Neural cell (in vitro differentiated cells): ENCODE data around the gene BTBD9. TPM values are rescaled to one million over a fixed set of nuclear protein-coding genes. Genes with fewer than 3 reads are reported as not detected.

Experiments used
- H2AFZ ChIP-seq: fragments of 200-600, 300-800 bp; sonication (generic), shearing (Covaris generic); 2 replicates; pipeline ENCODE4 v1.6.0; 2014; ENCODE audit warnings: low read depth, mild to moderate bottlenecking, antibody characterized with exemption, low read length, moderate library complexity
- H3F3A ChIP-seq: fragments of 200-600 bp; shearing (Covaris generic); 2 replicates; pipeline ENCODE4 v1.6.1; 2016; ENCODE audit warnings: mild to moderate bottlenecking, moderate library complexity, mixed read lengths, antibody characterized with exemption, low read length; ENCODE audit not compliant: insufficient read depth, poor library complexity, severe bottlenecking
- H3K27ac ChIP-seq: fragments of 200-600, 300-800 bp; sonication (generic), shearing (Covaris generic); 2 replicates; pipeline ENCODE4 v1.5.1; 2014; ENCODE audit warnings: mild to moderate bottlenecking, low read length, moderate library complexity
- H3K27me3 ChIP-seq: fragments of 300-800, 200-600 bp; sonication (generic), shearing (Covaris generic); 2 replicates; pipeline ENCODE4 v1.6.0; 2014; ENCODE audit warnings: mild to moderate bottlenecking, low read depth, low read length, moderate library complexity; ENCODE audit not compliant: insufficient read depth
- H3K36me3 ChIP-seq: fragments of 300-800, 200-600 bp; sonication (generic), shearing (Covaris generic); 2 replicates; pipeline ENCODE4 v1.5.1; 2014; ENCODE audit warnings: mild to moderate bottlenecking, antibody characterized with exemption, low read length, moderate library complexity; ENCODE audit not compliant: insufficient read depth
- H3K4me2 ChIP-seq: fragments of 300-800, 200-600 bp; sonication (generic), shearing (Covaris generic); 2 replicates; pipeline ENCODE4 v1.6.0; 2014; ENCODE audit warnings: mild to moderate bottlenecking, low read length
- H3K4me3 ChIP-seq: fragments of 300-800, 200-600 bp; sonication (generic), shearing (Covaris generic); 2 replicates; pipeline ENCODE4 v1.5.1; 2014; ENCODE audit warnings: mild to moderate bottlenecking, low read length, moderate library complexity
- H3K79me2 ChIP-seq: fragments of 200-600 bp; shearing (Covaris generic); replicated peaks from 2 replicates; pipeline ENCODE4 v1.6.0; 2014; ENCODE audit warnings: mild to moderate bottlenecking, low read length, moderate library complexity; ENCODE audit not compliant: insufficient read depth
- H3K9ac ChIP-seq: fragments of 300-800, 200-600 bp; sonication (generic), shearing (Covaris generic); 2 replicates; pipeline ENCODE4 v1.6.1; 2016; ENCODE audit warnings: mild to moderate bottlenecking, low read length, mixed read lengths
- H3K9me2 ChIP-seq: fragments of 200-600 bp; shearing (Covaris generic); 2 replicates; pipeline ENCODE4 v1.6.1; 2016; ENCODE audit warnings: mild to moderate bottlenecking, low read length, mixed read lengths; ENCODE audit not compliant: insufficient read depth
- H3K9me3 ChIP-seq: fragments of 200-600, 300-800 bp; sonication (generic), shearing (Covaris generic); 2 replicates; pipeline ENCODE4 v1.6.1; 2016; ENCODE audit warnings: mild to moderate bottlenecking, mixed run types, low read length, moderate library complexity, mixed read lengths
- H4K20me1 ChIP-seq: fragments of 200-600 bp; shearing (Covaris generic); 2 replicates; pipeline ENCODE4 v1.6.1; 2016; ENCODE audit warnings: mild to moderate bottlenecking, mixed run types; ENCODE audit not compliant: insufficient read depth
- CTCF ChIP-seq: fragments of 450-650 bp; IDR thresholded peaks from 2 replicates; pipeline ENCODE4 v1.5.1; 2014; ENCODE audit warnings: antibody characterized with exemption, mild to moderate bottlenecking, moderate library complexity; ENCODE audit not compliant: poor library complexity, severe bottlenecking
- EP300 ChIP-seq: fragments of 450-650 bp; conservative IDR thresholded peaks from 2 replicates; pipeline ENCODE4 v1.6.1; 2014; ENCODE audit warnings: antibody characterized with exemption, mild to moderate bottlenecking, moderate library complexity; ENCODE audit not compliant: poor library complexity, severe bottlenecking
- EZH2 ChIP-seq: fragments of 200-600, 300-800 bp; shearing (Covaris generic), sonication (generic); IDR thresholded peaks from 2 replicates; pipeline ENCODE4 v1.6.1; 2014; ENCODE audit warnings: antibody characterized with exemption, low read length, borderline replicate concordance, mild to moderate bottlenecking; ENCODE audit not compliant: insufficient read depth, poor library complexity, severe bottlenecking
- MXI1 ChIP-seq: fragments of 450-650 bp; conservative IDR thresholded peaks from 2 replicates; pipeline ENCODE4 v1.6.1; 2014; ENCODE audit warnings: antibody characterized with exemption, mild to moderate bottlenecking; ENCODE audit not compliant: poor library complexity, severe bottlenecking
- POLR2AphosphoS5 ChIP-seq: IDR thresholded peaks from 2 replicates; pipeline ENCODE4 v1.6.1; 2012
- RAD21 ChIP-seq: fragments of 450-650 bp; conservative IDR thresholded peaks from 2 replicates; pipeline ENCODE4 v1.6.1; 2014; ENCODE audit warnings: antibody characterized with exemption, mild to moderate bottlenecking, moderate library complexity
- SMC3 ChIP-seq: fragments of 450-650 bp; conservative IDR thresholded peaks from 2 replicates; pipeline ENCODE4 v1.6.1; 2014; ENCODE audit warnings: antibody characterized with exemption, mild to moderate bottlenecking, moderate library complexity; ENCODE audit not compliant: poor library complexity
- TAF1 ChIP-seq: IDR thresholded peaks from 2 replicates; pipeline ENCODE4 v1.6.1; 2012; ENCODE audit warnings: low read depth
- polyA plus RNA-seq: library from polyadenylated mRNA; depleted of rRNA; stranded (reverse); fragments of >200 nt; gene quantifications from 2 replicates; pipeline ENCODE4 v1.2.3, GENCODE V29; 2014
- TF ChIP-seq, protein P1 (sequence below): IDR thresholded peaks from 2 replicates; pipeline ENCODE4 v1.6.1; 2012; ENCODE audit warnings: borderline replicate concordance

BTBD9 gene
- polyA plus RNA-seq, 1 donor from 2014 or later: 6.2 TPM

DNA sequence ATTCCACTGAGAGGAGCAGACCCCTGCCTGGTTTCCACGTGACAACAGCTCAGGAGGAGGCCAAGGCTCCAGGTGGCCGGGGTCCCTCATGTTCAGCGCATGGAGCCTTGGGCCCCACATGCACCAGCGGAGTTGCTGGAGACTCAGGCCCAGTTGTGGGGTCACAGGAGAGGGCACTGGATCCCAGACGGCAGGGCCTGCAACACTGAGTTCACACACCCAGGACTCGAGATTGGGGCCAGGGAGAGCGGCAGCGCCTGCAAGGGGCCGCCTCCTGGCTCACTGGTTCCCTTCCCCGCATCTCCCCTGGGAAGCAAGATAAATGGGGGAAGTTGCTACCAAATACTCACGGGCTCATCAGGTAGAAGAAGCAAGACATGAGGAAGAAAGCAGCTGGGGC, 472.1 kb downstream of the BTBD9 start:
- H3K4me3 ChIP-seq: no peak overlapping the region
- H3K27me3 ChIP-seq: no peaks in the 10 kb centered on the region

DNA sequence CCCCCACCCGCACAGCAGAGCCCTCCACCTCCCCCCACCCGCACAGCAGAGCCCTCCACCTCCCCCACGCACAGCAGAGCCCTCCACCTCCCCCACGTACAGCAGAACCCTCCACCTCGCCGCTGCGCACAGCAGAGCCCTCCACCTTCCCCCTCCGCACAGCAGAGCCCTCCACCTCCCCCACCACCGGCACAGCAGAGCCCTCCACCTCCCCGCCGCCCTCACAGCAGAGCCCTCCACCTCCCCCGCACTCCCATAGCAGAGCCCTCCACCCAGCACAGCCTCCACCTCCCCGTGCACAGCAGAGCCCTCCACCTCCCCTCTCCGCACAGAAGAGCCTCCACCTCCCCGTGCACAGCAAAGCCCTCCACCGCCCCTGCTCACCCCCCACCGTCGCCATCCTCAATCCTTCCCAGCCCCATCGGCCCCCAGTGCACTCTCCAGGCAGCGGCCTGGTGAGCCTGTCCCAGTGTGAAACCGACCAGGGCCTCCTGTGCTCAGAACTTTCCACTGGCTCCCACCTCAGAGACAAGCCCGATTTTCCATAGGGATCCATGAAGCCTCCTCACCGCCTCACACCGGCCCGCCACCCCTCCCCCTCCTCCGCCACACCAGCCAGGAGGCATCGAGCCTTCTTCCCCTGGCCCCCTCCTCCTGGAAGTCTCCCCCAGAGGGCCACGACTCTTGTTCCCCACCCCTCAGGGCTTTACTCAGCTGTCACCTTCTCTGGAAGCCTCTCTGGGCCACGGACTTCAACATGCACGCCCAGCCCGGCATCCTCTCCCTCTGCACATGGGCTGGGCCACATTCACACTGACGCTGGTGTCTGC, 473.1 kb downstream of the BTBD9 start:
- Histone ChIP-seq H3K9me3 (no peaks in the 10 kb centered on the region), H3K9ac (no peak overlapping the region), H4K20me1 (no peaks in the 10 kb centered on the region), H3F3A (no peaks in the 10 kb centered on the region), H3K4me2 (no peak overlapping the region), H3K79me2 (no peaks in the 10 kb centered on the region), H3K4me3 (no peak overlapping the region), H3K27me3 (no peaks in the 10 kb centered on the region), H2AFZ (no peak overlapping the region), H3K27ac (no peak overlapping the region), H3K9me2 (no peaks in the 10 kb centered on the region), H3K36me3 (no peaks in the 10 kb centered on the region)
- no peak for TF ChIP-seq EP300
- no peak for TF ChIP-seq MXI1
- no peak for TF ChIP-seq SMC3
- no peak for TF ChIP-seq TAF1
- no peak for TF ChIP-seq POLR2AphosphoS5
- TF ChIP-seq RAD21: no peak
- TF ChIP-seq EZH2: no peak
- TF ChIP-seq CTCF: no peak

More for the DNA sequence above, 472.1 kb downstream of the BTBD9 start:
- no peak overlapping the region for H3K4me2 ChIP-seq
- no peaks in the 10 kb centered on the region for H3F3A ChIP-seq
- no peaks in the 10 kb centered on the region for H3K9me3 ChIP-seq
- H2AFZ ChIP-seq: no peak overlapping the region
- H3K36me3 ChIP-seq: no peaks in the 10 kb centered on the region
- no peak overlapping the region for H3K27ac ChIP-seq
- no peak for TF ChIP-seq POLR2AphosphoS5
- TF ChIP-seq EP300: no peak
- no peak for TF ChIP-seq RAD21
- TF ChIP-seq MXI1: no peak
- no peak for TF ChIP-seq EZH2
- TF ChIP-seq SMC3: no peak
- TF ChIP-seq TAF1: no peak
- TF ChIP-seq, protein P1, sequence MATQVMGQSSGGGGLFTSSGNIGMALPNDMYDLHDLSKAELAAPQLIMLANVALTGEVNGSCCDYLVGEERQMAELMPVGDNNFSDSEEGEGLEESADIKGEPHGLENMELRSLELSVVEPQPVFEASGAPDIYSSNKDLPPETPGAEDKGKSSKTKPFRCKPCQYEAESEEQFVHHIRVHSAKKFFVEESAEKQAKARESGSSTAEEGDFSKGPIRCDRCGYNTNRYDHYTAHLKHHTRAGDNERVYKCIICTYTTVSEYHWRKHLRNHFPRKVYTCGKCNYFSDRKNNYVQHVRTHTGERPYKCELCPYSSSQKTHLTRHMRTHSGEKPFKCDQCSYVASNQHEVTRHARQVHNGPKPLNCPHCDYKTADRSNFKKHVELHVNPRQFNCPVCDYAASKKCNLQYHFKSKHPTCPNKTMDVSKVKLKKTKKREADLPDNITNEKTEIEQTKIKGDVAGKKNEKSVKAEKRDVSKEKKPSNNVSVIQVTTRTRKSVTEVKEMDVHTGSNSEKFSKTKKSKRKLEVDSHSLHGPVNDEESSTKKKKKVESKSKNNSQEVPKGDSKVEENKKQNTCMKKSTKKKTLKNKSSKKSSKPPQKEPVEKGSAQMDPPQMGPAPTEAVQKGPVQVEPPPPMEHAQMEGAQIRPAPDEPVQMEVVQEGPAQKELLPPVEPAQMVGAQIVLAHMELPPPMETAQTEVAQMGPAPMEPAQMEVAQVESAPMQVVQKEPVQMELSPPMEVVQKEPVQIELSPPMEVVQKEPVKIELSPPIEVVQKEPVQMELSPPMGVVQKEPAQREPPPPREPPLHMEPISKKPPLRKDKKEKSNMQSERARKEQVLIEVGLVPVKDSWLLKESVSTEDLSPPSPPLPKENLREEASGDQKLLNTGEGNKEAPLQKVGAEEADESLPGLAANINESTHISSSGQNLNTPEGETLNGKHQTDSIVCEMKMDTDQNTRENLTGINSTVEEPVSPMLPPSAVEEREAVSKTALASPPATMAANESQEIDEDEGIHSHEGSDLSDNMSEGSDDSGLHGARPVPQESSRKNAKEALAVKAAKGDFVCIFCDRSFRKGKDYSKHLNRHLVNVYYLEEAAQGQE: no peak
- TF ChIP-seq CTCF: no peak
- no peaks in the 10 kb centered on the region for H3K9me2 ChIP-seq
- no peak overlapping the region for H3K9ac ChIP-seq
- no peaks in the 10 kb centered on the region for H4K20me1 ChIP-seq
- H3K79me2 ChIP-seq: no peaks in the 10 kb centered on the region
